Kidney (tissue), 14 donors: ENCODE results near the gene DAB1. TPM values are rescaled to one million over a fixed set of nuclear protein-coding genes. Genes with fewer than 3 reads are reported as not detected.

Experiments
- DNase-seq, 5 donors: peaks; one replicate each; pipeline ENCODE4 v3.0.0-alpha.2; 2013 to 2020
- FAIRE-seq: peaks from 2 replicates; lab custom pipeline; 2012; peaks lifted over from hg19 to GRCh38; lab: Jason Lieb, UNC
- H3K27ac ChIP-seq, 2 donors: one replicate each; pipeline ENCODE4 v1.7.0; 2013; ENCODE audit warnings: low read depth in 2 of 2, low read length in 2 of 2, inconsistent platforms in 1 of 2
- H3K27me3 ChIP-seq: one replicate; pipeline ENCODE4 v1.7.1; 2013; ENCODE audit warnings: low read length, inconsistent platforms; ENCODE audit not compliant: control insufficient read depth, insufficient read depth
- H3K36me3 ChIP-seq, 3 donors: one replicate each; pipeline versions ENCODE4 v1.7.0 to v1.7.1; 2013; ENCODE audit warnings: low read length in 3 of 3, control low read depth in 1 of 3, inconsistent platforms in 1 of 3; ENCODE audit not compliant: insufficient read depth in 3 of 3, control insufficient read depth in 2 of 3
- H3K4me1 ChIP-seq, 3 donors: one replicate each; pipeline versions ENCODE4 v1.7.0 to v1.7.1; 2013; ENCODE audit warnings: low read length in 3 of 3, inconsistent platforms in 1 of 3, low read depth in 1 of 3; ENCODE audit not compliant: control insufficient read depth in 2 of 3, insufficient read depth in 2 of 3
- H3K4me3 ChIP-seq, 3 donors: one replicate each; pipeline versions ENCODE4 v1.7.0 to v1.8.1; 2013; ENCODE audit warnings: low read length in 3 of 3, control low read depth in 1 of 3, inconsistent platforms in 1 of 3
- H3K9ac ChIP-seq, 3 donors: one replicate each; pipeline versions ENCODE4 v1.7.0 to v1.7.1; 2013; ENCODE audit warnings: low read length in 3 of 3, control low read depth in 1 of 3, inconsistent platforms in 1 of 3
- H3K9me3 ChIP-seq, 3 donors: one replicate each; pipeline versions ENCODE4 v1.7.0 to v1.7.1; 2013; ENCODE audit warnings: low read length in 3 of 3, control low read depth in 1 of 3, inconsistent platforms in 1 of 3; ENCODE audit not compliant: control insufficient read depth in 2 of 3, insufficient read depth in 1 of 3
- CTCF ChIP-seq: IDR thresholded peaks from 3 replicates; pipeline ENCODE4 v1.5.1; 2012; ENCODE audit warnings: mild to moderate bottlenecking, moderate library complexity, borderline replicate concordance; ENCODE audit not compliant: insufficient read depth; ENCODE audit errors: extremely low read depth
- intact Hi-C: fragments of 100-400 bp; cut with DNase I; formaldehyde crosslinking; loops from one replicate; pipeline ENCODE4 v1.11.1; 2022
- polyA plus RNA-seq: library from polyadenylated mRNA; stranded (reverse); fragments of 350-450 nt; fragmentation: Illumina TruSeq; extraction: RNeasy Lipid Tissue Mini Kit (QIAGEN cat#74804); gene quantifications from one replicate; pipeline ENCODE4 v1.2.3, GENCODE V29; 2014; ENCODE audit warnings: low read depth, low replicate concordance; ENCODE audit not compliant: insufficient read depth
- total RNA-seq: library from RNA; stranded (reverse); fragmentation: NEBNext Ultra II Directional; extraction: Animal tissue kit (Norgen Biotek cat#: 25700); gene quantifications from one replicate; pipeline ENCODE4 v1.2.1, GENCODE V29; 2021
- donor health status: control.
- donor health status: control.
- donor health status: control.
- donor health status: control.
- donor health status: control.
- donor health status: DM: yes; HTN: yes; CAD: no.
- donor health status: Normal renal cell carcinoma (clear cell type).

DAB1 gene
- total and polyA plus RNA-seq, 2 donors from 2014 or later = 2.3 TPM; not detected in 1

- intact Hi-C loops = no loop called here
Measured at GRCh38 chr1:57017200-57017599, 406.7 kb downstream of the DAB1 start.

GRCh38 chr1:57015071-57015470 lies 408.8 kb downstream of the DAB1 start:
- no peak overlapping the region for H3K4me3 ChIP-seq
- no peaks in the 10 kb centered on the region for H3K4me1 ChIP-seq
- intact Hi-C loops = no loop called here
- no peak for TF ChIP-seq CTCF
- no peaks in the 10 kb centered on the region for H3K9me3 ChIP-seq
- no peak overlapping the region for H3K9ac ChIP-seq
- H3K27ac ChIP-seq = no peak overlapping the region
- no peaks in the 10 kb centered on the region for H3K27me3 ChIP-seq
- no peak for DNase-seq
- FAIRE-seq = no peak
- H3K36me3 ChIP-seq = no peaks in the 10 kb centered on the region

More at GRCh38 chr1:57017200-57017599, 406.7 kb downstream of the DAB1 start:
- no peak overlapping the region for H3K4me3 ChIP-seq
- no peaks in the 10 kb centered on the region for H3K4me1 ChIP-seq
- no peaks in the 10 kb centered on the region for H3K27me3 ChIP-seq
- FAIRE-seq = no peak
- no peak overlapping the region for H3K9ac ChIP-seq
- H3K9me3 ChIP-seq = no peaks in the 10 kb centered on the region
- H3K27ac ChIP-seq = no peak overlapping the region
- DNase-seq = no peak
- TF ChIP-seq CTCF = no peak
- H3K36me3 ChIP-seq = no peaks in the 10 kb centered on the region

GRCh38 chr1:57013522-57013921 lies 410.3 kb downstream of the DAB1 start:
- intact Hi-C loops = no loop called here
- Histone ChIP-seq H3K4me1 (no peaks in the 10 kb centered on the region), H3K27ac (no peak overlapping the region), H3K4me3 (no peak overlapping the region), H3K27me3 (no peaks in the 10 kb centered on the region), H3K9me3 (no peaks in the 10 kb centered on the region), H3K36me3 (no peaks in the 10 kb centered on the region), H3K9ac (no peak overlapping the region)
- no peak for TF ChIP-seq CTCF
- no peak for DNase-seq
- FAIRE-seq = no peak

- H3K4me1 ChIP-seq = no peaks in the 10 kb centered on the region
- H3K36me3 ChIP-seq = no peaks in the 10 kb centered on the region
- no peak overlapping the region for H3K9ac ChIP-seq
- DNase-seq (no peak), FAIRE-seq (no peak)
- no peak overlapping the region for H3K4me3 ChIP-seq
- no peak overlapping the region for H3K27ac ChIP-seq
- H3K9me3 ChIP-seq = no peaks in the 10 kb centered on the region
- H3K27me3 ChIP-seq = no peaks in the 10 kb centered on the region
- intact Hi-C loops = no loop called here
- no peak for TF ChIP-seq CTCF
Measured at GRCh38 chr1:57012315-57012714, 411.5 kb downstream of the DAB1 start.
